ENCODE data around the gene TPH2.
A peak's percentile ranks its signal among the peaks of the same experiment; 100 is the strongest.

TPH2 gene

DNA sequence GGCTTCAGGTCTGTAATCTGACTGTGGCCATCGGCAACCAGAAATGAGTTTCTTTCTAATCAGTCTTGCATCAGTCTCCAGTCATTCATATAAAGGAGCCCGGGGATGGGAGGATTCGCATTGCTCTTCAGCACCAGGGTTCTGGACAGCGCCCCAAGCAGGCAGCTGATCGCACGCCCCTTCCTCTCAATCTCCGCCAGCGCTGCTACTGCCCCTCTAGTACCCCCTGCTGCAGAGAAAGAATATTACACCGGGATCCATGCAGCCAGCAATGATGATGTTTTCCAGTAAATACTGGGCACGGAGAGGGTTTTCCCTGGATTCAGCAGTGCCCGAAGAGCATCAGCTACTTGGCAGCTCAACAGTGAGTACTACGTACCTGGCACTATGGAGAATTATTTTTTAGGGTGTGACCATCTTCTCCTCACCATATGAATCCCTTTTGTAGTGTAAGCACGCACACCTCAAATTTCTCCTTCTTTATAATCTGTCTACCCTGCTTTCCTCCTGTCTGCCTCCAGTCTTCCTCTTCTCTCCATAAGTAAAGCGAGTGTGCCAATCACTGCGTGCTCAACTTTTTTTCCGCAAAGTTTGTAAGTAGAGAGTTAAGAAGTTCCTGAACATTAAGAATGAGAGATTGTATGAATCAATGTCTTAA lies at the start of gene TPH2:
TPH2 (plus strand) TSS at position 118 of the 658 bp plus-strand sequence; CDS start at position 260, 142 bp downstream.
- DNase-seq: no peak

GRCh38 chr12:71890475-71890874 lies 48.2 kb upstream of the TPH2 start:
- no peak for DNase-seq

- DNase-seq: no peak
Measured at GRCh38 chr12:71892059-71892458, 46.6 kb upstream of the TPH2 start.

GRCh38 chr12:71896205-71896882 lies 42.3 kb upstream of the TPH2 start:
- no peak for DNase-seq

GRCh38 chr12:71900091-71900490 lies 38.6 kb upstream of the TPH2 start:
- DNase-seq: no peak

DNA sequence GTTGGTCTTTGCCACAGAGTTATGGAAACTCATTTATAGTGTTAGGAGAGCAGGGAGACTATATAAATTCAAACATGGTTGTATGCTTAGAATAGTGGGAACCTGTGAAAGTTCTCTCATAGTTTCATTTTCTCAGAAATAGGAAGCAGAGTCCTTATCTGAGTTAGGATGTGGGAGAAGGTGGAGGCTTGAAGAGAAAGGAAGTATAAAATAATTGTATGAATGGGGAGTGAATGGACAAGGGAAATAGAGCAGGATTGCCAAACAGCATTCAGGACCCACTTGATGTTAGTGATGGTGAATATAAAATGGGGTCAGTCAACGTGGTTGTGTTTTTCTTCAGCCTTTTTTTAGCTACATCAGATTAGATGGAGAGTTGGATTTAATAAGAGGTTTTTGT lies 34.0 kb upstream of the TPH2 start:
- no peak for DNase-seq

GRCh38 chr12:71935594-71935993 lies 3.1 kb upstream of the TPH2 start:
- DNase-seq: no peak

DNA sequence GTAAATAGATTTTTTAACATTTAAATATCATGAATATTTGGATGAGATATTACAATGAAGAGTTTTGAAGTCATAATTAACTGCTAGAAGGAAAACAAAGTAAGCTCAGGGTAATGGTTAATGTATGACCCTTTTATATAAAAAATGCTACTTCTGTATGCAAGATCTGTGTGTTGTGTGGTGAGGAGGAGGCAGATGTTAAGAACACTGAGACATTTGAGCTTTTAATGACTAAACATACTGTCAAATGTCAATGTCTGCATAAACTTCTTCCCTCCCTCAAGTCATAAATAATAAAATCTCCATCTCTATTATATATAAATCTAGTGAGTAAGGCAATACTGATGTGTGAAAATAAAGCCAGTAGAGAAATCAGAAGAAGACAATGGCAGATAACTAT lies 1.4 kb downstream of the TPH2 start:
- DNase-seq: no peak

- no peak for DNase-seq
Measured at GRCh38 chr12:71941174-71941573, 2.5 kb downstream of the TPH2 start.

DNA sequence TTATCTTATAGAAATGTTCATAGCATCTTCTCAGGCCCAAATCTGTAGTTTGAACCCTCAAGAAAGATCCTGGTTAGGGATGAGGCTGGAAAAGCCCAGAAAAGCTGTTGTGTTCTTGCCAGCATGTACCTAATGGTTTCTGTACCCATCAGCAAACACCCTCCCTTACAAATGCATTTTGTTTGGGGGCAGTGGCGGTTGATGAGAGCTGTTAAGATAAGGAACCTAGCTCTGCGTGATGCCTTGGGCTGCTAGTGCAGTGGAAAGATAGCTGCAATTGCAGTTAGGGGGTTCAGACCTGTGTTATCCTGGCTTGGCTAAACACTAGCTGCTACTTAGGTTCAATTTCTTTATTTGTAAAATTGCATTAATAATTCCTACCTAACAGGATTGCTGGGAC lies 3.6 kb downstream of the TPH2 start:
- no peak for DNase-seq

GRCh38 chr12:71942703-71943102 lies 4.1 kb downstream of the TPH2 start:
- peak; percentile 48 to 75 for DNase-seq

GRCh38 chr12:71945121-71945520 lies 6.5 kb downstream of the TPH2 start:
- DNase-seq: peak; percentile 77 to 89

GRCh38 chr12:71945883-71946282 lies 7.2 kb downstream of the TPH2 start:
- no peak for DNase-seq

DNA sequence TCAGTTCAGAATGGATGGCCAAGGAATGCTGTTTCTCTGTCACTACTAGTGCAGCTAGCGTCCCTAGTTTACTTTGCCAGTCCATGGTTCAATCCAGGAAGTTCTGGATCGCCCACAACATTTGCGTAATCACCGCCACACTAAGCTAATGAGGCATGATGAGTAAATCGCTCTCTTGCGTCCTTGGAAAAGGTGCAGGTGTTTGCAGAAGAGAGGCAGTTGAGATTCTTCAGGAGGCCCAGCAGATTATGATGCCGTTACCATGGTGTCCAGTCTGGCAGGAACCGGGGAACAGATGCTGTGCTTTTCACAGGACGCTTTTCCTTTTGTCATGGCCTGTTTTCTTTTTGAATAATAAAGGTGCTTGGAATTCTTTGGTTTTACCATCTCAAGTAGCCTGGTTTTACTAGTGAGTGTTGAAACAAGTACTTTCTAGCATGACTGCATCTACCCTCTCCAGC lies 9.0 kb downstream of the TPH2 start:
- peak; percentile 93 to 98 for DNase-seq

GRCh38 chr12:71948390-71948789 lies 9.7 kb downstream of the TPH2 start:
- DNase-seq: no peak

DNA sequence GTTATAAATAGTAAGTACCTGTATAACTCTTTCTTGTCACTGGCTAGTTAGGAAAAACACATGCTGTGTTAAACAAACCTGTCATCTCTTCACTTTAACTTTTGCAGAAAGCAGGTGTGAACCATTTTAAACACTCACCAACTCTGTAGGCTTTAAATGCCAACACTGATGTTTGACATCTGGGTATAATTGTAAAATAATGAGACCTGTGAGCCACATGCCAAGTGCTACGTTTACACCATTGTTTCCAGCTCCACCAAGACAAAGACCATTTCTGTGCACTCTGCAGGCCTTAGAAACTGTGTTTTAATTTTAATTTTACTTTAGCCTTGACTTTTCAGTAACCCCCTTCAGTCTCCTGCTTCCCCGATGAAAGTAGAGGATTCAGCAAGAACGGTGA lies 11.0 kb downstream of the TPH2 start:
- DNase-seq: no peak

DNA sequence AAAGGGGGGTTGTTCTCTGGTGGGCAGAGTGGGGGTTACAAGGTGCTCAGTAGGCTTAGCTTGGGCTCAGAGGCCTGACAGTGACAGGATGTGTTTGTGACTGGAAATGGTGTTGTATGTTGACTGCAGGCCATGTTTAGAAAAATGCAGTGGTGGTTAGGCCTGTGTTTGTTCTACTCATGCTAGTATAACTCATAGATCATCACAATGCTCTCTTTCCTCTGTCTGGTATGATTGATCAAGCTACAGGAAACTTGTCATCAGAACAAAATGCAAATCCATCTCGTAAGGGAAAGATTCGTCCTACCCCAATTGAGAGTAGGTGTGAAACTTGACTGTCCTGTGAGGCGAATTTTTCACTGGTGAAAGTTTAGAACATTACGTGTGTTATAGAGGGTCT lies 11.8 kb downstream of the TPH2 start:
- no peak for DNase-seq

DNA sequence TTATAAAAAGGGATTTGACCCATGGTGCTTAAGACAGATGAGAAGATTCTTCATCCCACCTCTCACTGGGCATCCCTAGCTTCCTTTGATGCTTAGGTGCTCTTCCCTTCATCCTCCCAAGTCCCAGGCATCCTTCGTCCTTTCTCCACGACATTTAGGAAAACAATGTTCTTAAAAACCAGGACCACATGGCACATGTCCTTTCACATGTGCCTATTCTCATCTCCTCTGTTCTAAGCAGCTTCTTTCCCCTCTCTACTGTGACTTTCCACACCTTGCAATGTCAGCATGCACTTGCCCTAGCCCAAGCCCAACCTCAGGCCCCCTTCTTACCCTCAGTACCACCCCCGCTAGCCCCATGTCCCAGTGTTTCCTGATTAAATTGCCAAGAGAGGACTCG lies 12.2 kb downstream of the TPH2 start:
- no peak for DNase-seq

DNA sequence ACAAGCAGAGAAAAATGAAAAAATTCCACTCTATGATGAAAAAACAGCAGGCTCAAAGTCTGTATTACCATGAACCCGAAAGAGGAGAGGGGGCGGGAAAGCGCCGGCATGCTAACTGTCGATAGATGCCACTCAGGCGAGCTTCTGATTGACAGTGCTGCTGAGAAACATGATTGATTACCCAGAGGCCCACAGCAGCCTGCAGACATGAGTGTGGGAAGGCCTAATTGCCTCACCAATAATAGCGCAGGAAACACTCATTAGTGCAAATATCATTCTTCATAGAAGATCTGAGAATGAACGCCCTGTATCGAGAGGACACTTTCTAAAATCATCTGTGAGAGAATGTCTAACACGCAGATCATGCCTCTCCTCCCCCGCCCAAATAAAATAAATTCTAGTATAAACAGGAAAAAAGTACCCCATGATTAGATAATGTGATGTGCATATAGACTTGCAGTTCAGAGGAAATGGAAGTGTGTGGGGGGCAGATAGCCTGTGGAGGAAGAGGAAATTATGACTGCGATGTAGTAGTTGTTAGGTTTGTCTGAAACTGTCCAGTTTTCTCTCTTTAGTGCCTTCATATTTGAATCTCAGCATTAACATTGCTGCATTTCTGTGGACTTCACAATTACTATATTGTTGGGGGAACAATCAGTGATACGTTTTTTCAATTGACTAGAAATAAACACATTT lies 15.6 kb downstream of the TPH2 start:
- no peak for DNase-seq

DNA sequence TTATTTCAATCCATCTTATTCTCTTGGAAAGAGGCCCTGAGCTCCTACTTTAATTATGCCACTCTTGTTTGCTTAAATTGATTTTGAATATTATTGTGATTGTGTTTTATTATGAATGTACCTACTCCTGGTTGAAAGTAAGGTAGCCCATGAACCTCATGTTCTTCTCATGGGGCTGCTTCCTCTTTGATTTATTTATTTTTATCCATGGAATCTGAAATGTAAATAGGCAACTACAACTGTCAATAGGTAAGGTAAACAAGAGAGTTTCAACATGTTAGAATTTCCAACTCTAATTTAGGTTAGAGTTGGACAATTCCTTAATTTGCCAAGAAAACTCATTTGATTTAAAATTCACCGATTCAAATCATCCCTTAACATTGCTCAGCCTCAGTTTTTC lies 16.2 kb downstream of the TPH2 start:
- DNase-seq: no peak

GRCh38 chr12:71955970-71956369 lies 17.3 kb downstream of the TPH2 start:
- no peak for DNase-seq

- no peak for DNase-seq
Measured at GRCh38 chr12:71958056-71958455, 19.4 kb downstream of the TPH2 start.

- no peak for DNase-seq
Measured at GRCh38 chr12:71958457-71958856, 19.8 kb downstream of the TPH2 start.

GRCh38 chr12:71958993-71959578 lies 20.4 kb downstream of the TPH2 start:
- DNase-seq: no peak
